Osteoblast (primary cell): ENCODE data around the gene SERINC3. TPM values are rescaled to one million over a fixed set of nuclear protein-coding genes. Genes with fewer than 3 reads are reported as not detected.
A peak's percentile ranks its signal among the peaks of the same experiment; 100 is the strongest.

Source experiments
- DNase-seq: peaks from one replicate; pipeline ENCODE4 v3.0.0; 2011; ENCODE audit warnings: low spot score, mixed read lengths; ENCODE audit not compliant: insufficient read length; ENCODE audit errors: missing footprints
- H2AFZ ChIP-seq: 2 replicates; pipeline ENCODE4 v1.6.0; 2011; ENCODE audit warnings: mild to moderate bottlenecking, low read length
- H3K27ac ChIP-seq: 2 replicates; pipeline ENCODE4 v1.5.1; 2011; ENCODE audit warnings: mild to moderate bottlenecking, low read depth, low read length, moderate library complexity
- H3K27me3 ChIP-seq: 2 replicates; pipeline ENCODE4 v1.6.0; 2012; ENCODE audit warnings: mild to moderate bottlenecking, control low read depth, inconsistent platforms, low read length, moderate library complexity; ENCODE audit not compliant: insufficient read depth
- H3K36me3 ChIP-seq: 2 replicates; pipeline ENCODE4 v1.5.1; 2011; ENCODE audit warnings: mild to moderate bottlenecking, low read length, control low read depth, moderate library complexity; ENCODE audit not compliant: insufficient read depth
- H3K4me1 ChIP-seq: 2 replicates; pipeline ENCODE4 v1.5.1; 2011; ENCODE audit warnings: mild to moderate bottlenecking, low read length, control low read depth, moderate library complexity; ENCODE audit not compliant: insufficient read depth
- H3K4me2 ChIP-seq: 2 replicates; pipeline ENCODE4 v1.6.0; 2011; ENCODE audit warnings: mild to moderate bottlenecking, low read length; ENCODE audit not compliant: insufficient read depth
- H3K4me3 ChIP-seq: fragments of 200-600 bp; sonication (generic); 3 replicates; pipeline ENCODE4 v1.5.1; 2012; ENCODE audit warnings: mild to moderate bottlenecking, low read length, inconsistent platforms; ENCODE audit not compliant: insufficient read depth
- H3K79me2 ChIP-seq: 2 replicates; pipeline ENCODE4 v1.6.0; 2012; ENCODE audit warnings: mild to moderate bottlenecking, low read length, control low read depth, inconsistent platforms; ENCODE audit not compliant: insufficient read depth
- H3K9me3 ChIP-seq: 2 replicates; pipeline ENCODE4 v1.5.1; 2011; ENCODE audit warnings: low read depth, low read length, control low read depth
- H4K20me1 ChIP-seq: 2 replicates; pipeline ENCODE4 v1.6.0; 2012; ENCODE audit warnings: mild to moderate bottlenecking, low read length, control low read depth; ENCODE audit not compliant: insufficient read depth
- CTCF ChIP-seq: IDR thresholded peaks from 2 replicates; pipeline ENCODE4 v1.5.1; 2011; ENCODE audit warnings: mild to moderate bottlenecking, low read depth, low read length, moderate library complexity; ENCODE audit errors: extremely low read depth
- total RNA-seq: library from RNA; depleted of rRNA; stranded (reverse); fragments of >200 nt; gene quantifications from 2 replicates; pipeline ENCODE4 v1.2.3, GENCODE V29; 2012

SERINC3 gene
- total RNA-seq, 1 donor = 167 TPM

DNA sequence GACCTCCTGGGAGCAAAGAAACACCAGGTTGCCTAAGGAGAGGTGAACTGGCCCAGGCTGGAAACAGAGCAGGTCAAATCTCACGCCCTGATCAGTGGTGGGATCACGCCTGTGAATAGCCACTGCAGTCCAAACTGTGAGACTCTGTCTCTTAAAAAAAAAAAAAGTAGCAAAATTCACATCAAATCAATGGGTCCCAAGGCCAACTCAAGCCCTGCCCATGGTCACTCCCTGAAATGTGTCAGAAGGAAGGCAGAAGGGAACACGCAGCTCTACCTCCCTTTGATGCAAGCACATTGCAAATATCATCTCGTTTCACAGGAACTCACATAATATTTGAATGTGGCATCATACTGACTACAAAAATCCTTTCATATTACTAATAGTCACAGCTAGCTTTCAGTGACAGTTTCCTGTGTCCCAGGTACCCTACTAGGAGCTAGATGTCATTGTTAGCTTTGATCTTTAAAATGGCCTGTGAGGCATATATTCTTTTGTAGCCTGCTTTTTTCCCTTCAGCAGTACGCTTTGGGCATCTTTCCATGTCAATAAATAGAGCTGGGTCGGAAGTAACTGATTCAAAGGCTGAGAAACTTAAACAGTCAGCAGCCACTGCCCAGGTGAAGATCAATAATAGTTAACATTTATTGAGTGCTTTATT lies 60.6 kb downstream of the SERINC3 start:
- no peak for DNase-seq
- Histone ChIP-seq H3K9me3 (no peaks in the 10 kb centered on the region), H3K27ac (no peak overlapping the region), H3K36me3 (no peaks in the 10 kb centered on the region), H3K4me1 (no peaks in the 10 kb centered on the region), H3K27me3 (no peaks in the 10 kb centered on the region), H3K4me2 (no peak overlapping the region), H2AFZ (no peak overlapping the region), H3K79me2 (no peaks in the 10 kb centered on the region), H4K20me1 (no peaks in the 10 kb centered on the region), H3K4me3 (no peak overlapping the region)
- TF ChIP-seq CTCF = no peak

GRCh38 chr20:44460795-44461141 lies 61.1 kb downstream of the SERINC3 start:
- Histone ChIP-seq H3K27me3 (no peaks in the 10 kb centered on the region), H3K27ac (no peak overlapping the region), H3K4me3 (no peak overlapping the region), H3K9me3 (no peaks in the 10 kb centered on the region), H3K79me2 (no peaks in the 10 kb centered on the region), H2AFZ (no peak overlapping the region), H3K36me3 (no peaks in the 10 kb centered on the region), H4K20me1 (no peaks in the 10 kb centered on the region), H3K4me2 (no peak overlapping the region), H3K4me1 (no peaks in the 10 kb centered on the region)
- peak; percentile 65 for TF ChIP-seq CTCF
- DNase-seq = no peak

DNA sequence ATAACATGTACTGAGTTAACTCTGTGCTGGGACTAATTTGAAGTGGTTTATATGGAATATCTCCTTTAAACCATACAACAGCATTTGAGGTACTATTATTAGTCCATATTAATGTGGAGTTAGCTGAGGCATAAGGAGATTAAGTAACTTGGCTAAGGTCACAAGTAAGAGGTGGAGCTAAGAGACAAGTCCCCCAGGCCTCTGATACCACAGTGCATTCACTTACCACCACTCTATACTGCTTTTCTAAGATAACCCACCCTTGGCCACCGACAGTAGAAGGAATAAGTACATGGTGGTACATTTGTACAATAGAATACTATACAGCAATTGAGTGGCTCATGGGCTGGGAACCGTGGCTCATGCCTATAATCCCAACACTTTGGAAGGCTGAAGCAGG lies 62.6 kb downstream of the SERINC3 start:
- Histone ChIP-seq H3K79me2 (no peaks in the 10 kb centered on the region), H3K4me2 (no peak overlapping the region), H3K4me1 (no peaks in the 10 kb centered on the region), H3K9me3 (no peaks in the 10 kb centered on the region), H3K27me3 (no peaks in the 10 kb centered on the region), H4K20me1 (no peaks in the 10 kb centered on the region), H3K4me3 (no peak overlapping the region), H3K27ac (no peak overlapping the region), H2AFZ (no peak overlapping the region), H3K36me3 (no peaks in the 10 kb centered on the region)
- TF ChIP-seq CTCF = no peak
- DNase-seq = no peak

GRCh38 chr20:44457016-44457415 lies 64.9 kb downstream of the SERINC3 start:
- no peaks in the 10 kb centered on the region for H3K4me1 ChIP-seq
- no peak overlapping the region for H3K4me2 ChIP-seq
- no peaks in the 10 kb centered on the region for H4K20me1 ChIP-seq
- TF ChIP-seq CTCF = no peak
- no peak for DNase-seq
- H3K9me3 ChIP-seq = no peaks in the 10 kb centered on the region
- H3K36me3 ChIP-seq = no peaks in the 10 kb centered on the region
- H3K27me3 ChIP-seq = peaks cover 3% of the 10 kb centered on the region
- H3K4me3 ChIP-seq = no peak overlapping the region
- no peak overlapping the region for H2AFZ ChIP-seq
- no peak overlapping the region for H3K27ac ChIP-seq
- no peaks in the 10 kb centered on the region for H3K79me2 ChIP-seq
